ENCODE results near the gene ABCA7. TPM values are rescaled to one million over a fixed set of nuclear protein-coding genes. Genes with fewer than 3 reads are reported as not detected.

ABCA7 gene
- total and polyA plus RNA-seq, 4 experiments from 2014 or later = 10.7 to 319 (median 162) TPM

GRCh38 chr19:1086613-1087012 lies 46.7 kb downstream of the ABCA7 start:
- Histone ChIP-seq H3K27ac (ENCODE audit: low read depth, low read length) (peak overlapping the region; percentile 74), H3K36me3 (ENCODE audit: insufficient read depth, low read length) (peaks cover 56% of the 10 kb centered on the region), H3K4me1 (ENCODE audit: insufficient read depth, low read length) (peaks cover 74% of the 10 kb centered on the region), H3K9me3 (ENCODE audit: control insufficient read depth in 1 of 2, low read length in 2 of 2) (no peaks in the 10 kb centered on the region), H3K27me3 (ENCODE audit: insufficient read depth, low read length) (no peaks in the 10 kb centered on the region), H3K4me3 (ENCODE audit: low read length in 2 of 2) (no peak overlapping the region)
- Mint-ChIP-seq H3K36me3 (peaks cover 28 to 50% of the 10 kb centered on the region in 2 donors), H3K9me3 (peaks cover 0 to 7% (median 0%) of the 10 kb centered on the region in 8 donors), H3K27me3 (no peaks in the 10 kb centered on the region), H3K4me1 (peaks cover 18 to 68% (median 35%) of the 10 kb centered on the region in 4 donors), H3K27ac (peak overlapping the region in 5 of 7 donors; percentile 22 to 87 (median 80)), H3K4me3 (peak overlapping the region in 1 of 8 donors; percentile 22)
- ChIA-PET POLR2A (ENCODE audit: partially characterized antibody) (interaction anchor here (0.7 to 57.1 kb wide), 10 partner anchors 1 to 182 kb away, joined by 3 to 3893 read pairs (median 6); partner anchors contain the start of genes ABCA7, ARHGAP45, CIRBP and CNN2), CTCF (ENCODE audit: partially characterized antibody) (interaction anchor here (1.3 to 17.9 kb wide), 5 partner anchors 11 to 106 kb away, joined by 3 to 219 read pairs (median 23); partner anchors contain the start of gene ARHGAP45)
- intact Hi-C loops (cut with micrococcal nuclease) = no loop called here
- no peak for DNase-seq

GRCh38 chr19:1087813-1088415 lies 48.0 kb downstream of the ABCA7 start:
- ChIA-PET POLR2A (ENCODE audit: partially characterized antibody) (interaction anchor here (0.7 to 57.1 kb wide), 19 partner anchors 2 to 187 kb away, joined by 3 to 3893 read pairs (median 5); partner anchors contain the start of genes ABCA7, ARHGAP45, CIRBP and CNN2), CTCF (ENCODE audit: partially characterized antibody) (interaction anchor here (0.8 to 17.9 kb wide), 9 partner anchors 9 to 156 kb away, joined by 3 to 219 read pairs (median 5); partner anchors contain the start of gene ARHGAP45)
- Mint-ChIP-seq H3K36me3 (peaks cover 20 to 42% of the 10 kb centered on the region in 2 donors), H3K4me3 (peak overlapping the region in 5 of 8 donors; percentile 25 to 82 (median 69)), H3K9me3 (no peaks in the 10 kb centered on the region), H3K4me1 (peaks cover 14 to 67% (median 32%) of the 10 kb centered on the region in 4 donors), H3K27me3 (no peaks in the 10 kb centered on the region), H3K27ac (peak overlapping the region; percentile 72 to 97 (median 93))
- Histone ChIP-seq H3K4me3 (ENCODE audit: low read length in 2 of 2) (no peak overlapping the region), H3K27ac (ENCODE audit: low read depth, low read length) (peak overlapping the region; percentile 74), H3K27me3 (ENCODE audit: insufficient read depth, low read length) (no peaks in the 10 kb centered on the region), H3K4me1 (ENCODE audit: insufficient read depth, low read length) (peaks cover 64% of the 10 kb centered on the region), H3K36me3 (ENCODE audit: insufficient read depth, low read length) (peaks cover 46% of the 10 kb centered on the region), H3K9me3 (ENCODE audit: control insufficient read depth in 1 of 2, low read length in 2 of 2) (no peaks in the 10 kb centered on the region)
- intact Hi-C loops (cut with micrococcal nuclease) = loop anchor here (1.0 kb wide), 3 partner anchors 11 to 31 kb away; no protein-coding TSS in a partner anchor
- peak; percentile 59 to 78 (median 65) for DNase-seq

- peaks cover 63% of the 10 kb centered on the region for H3K4me1 ChIP-seq (ENCODE audit: insufficient read depth, low read length)
- H3K9me3 ChIP-seq (ENCODE audit: control insufficient read depth in 1 of 2, low read length in 2 of 2) = no peaks in the 10 kb centered on the region
- DNase-seq = no peak
- ChIA-PET CTCF (ENCODE audit: partially characterized antibody) (interaction anchor here (0.8 to 17.9 kb wide), 9 partner anchors 9 to 156 kb away, joined by 3 to 219 read pairs (median 5); partner anchors contain the start of gene ARHGAP45), POLR2A (ENCODE audit: partially characterized antibody) (interaction anchor here (0.5 to 57.1 kb wide), 21 partner anchors 3 to 195 kb away, joined by 3 to 3893 read pairs (median 5); partner anchors contain the start of genes ABCA7, ARHGAP45, CIRBP and CNN2)
- intact Hi-C loops (cut with micrococcal nuclease) = loop anchor here (1.0 kb wide), 3 partner anchors 11 to 31 kb away; no protein-coding TSS in a partner anchor
- peaks cover 40% of the 10 kb centered on the region for H3K36me3 ChIP-seq (ENCODE audit: insufficient read depth, low read length)
- H3K27ac Mint-ChIP-seq = peak overlapping the region in 6 of 7 donors; percentile 27 to 95 (median 88)
- no peaks in the 10 kb centered on the region for H3K27me3 Mint-ChIP-seq
- H3K9me3 Mint-ChIP-seq = no peaks in the 10 kb centered on the region
- H3K36me3 Mint-ChIP-seq = peaks cover 20 to 39% of the 10 kb centered on the region in 2 donors
- peaks cover 15 to 68% (median 34%) of the 10 kb centered on the region in 4 donors for H3K4me1 Mint-ChIP-seq
- no peak overlapping the region for H3K4me3 ChIP-seq (ENCODE audit: low read length in 2 of 2)
- H3K27me3 ChIP-seq (ENCODE audit: insufficient read depth, low read length) = no peaks in the 10 kb centered on the region
- H3K27ac ChIP-seq (ENCODE audit: low read depth, low read length) = peak overlapping the region; percentile 74
- peak overlapping the region in 3 of 8 donors; percentile 5 to 82 (median 54) for H3K4me3 Mint-ChIP-seq
These were observed 48.6 kb downstream of the ABCA7 start for GRCh38 chr19:1088416-1089010.

GRCh38 chr19:1089126-1089771 lies 49.3 kb downstream of the ABCA7 start:
- Mint-ChIP-seq H3K9me3 (no peaks in the 10 kb centered on the region), H3K36me3 (peaks cover 17 to 32% of the 10 kb centered on the region in 2 donors), H3K27ac (peak overlapping the region in 3 of 7 donors; percentile 22 to 87 (median 48)), H3K4me3 (no peak overlapping the region), H3K4me1 (peaks cover 16 to 68% (median 39%) of the 10 kb centered on the region in 4 donors), H3K27me3 (no peaks in the 10 kb centered on the region)
- ChIA-PET POLR2A (ENCODE audit: partially characterized antibody) (interaction anchor here (0.5 to 57.1 kb wide), 17 partner anchors 3 to 196 kb away, joined by 3 to 3893 read pairs (median 6); partner anchors contain the start of genes ABCA7, ARHGAP45, CIRBP and CNN2), CTCF (ENCODE audit: partially characterized antibody) (interaction anchor here (0.7 to 17.9 kb wide), 5 partner anchors 10 to 155 kb away, joined by 3 to 219 read pairs (median 3); partner anchors contain the start of genes ARHGAP45 and WDR18)
- Histone ChIP-seq H3K4me3 (ENCODE audit: low read length in 2 of 2) (no peak overlapping the region), H3K27me3 (ENCODE audit: insufficient read depth, low read length) (no peaks in the 10 kb centered on the region), H3K27ac (ENCODE audit: low read depth, low read length) (peak overlapping the region; percentile 74), H3K36me3 (ENCODE audit: insufficient read depth, low read length) (peaks cover 33% of the 10 kb centered on the region), H3K4me1 (ENCODE audit: insufficient read depth, low read length) (peaks cover 63% of the 10 kb centered on the region), H3K9me3 (ENCODE audit: control insufficient read depth in 1 of 2, low read length in 2 of 2) (no peaks in the 10 kb centered on the region)
- intact Hi-C loops (cut with micrococcal nuclease) = no loop called here
- no peak for DNase-seq

- intact Hi-C loops (cut with micrococcal nuclease) = loop anchor here (10.0 kb wide), 1 partner anchor 165 kb away; the partner anchor contains the start of gene ARID3A
- ChIA-PET POLR2A (ENCODE audit: partially characterized antibody) (interaction anchor here (0.6 to 57.1 kb wide), 10 partner anchors 4 to 179 kb away, joined by 3 to 3893 read pairs (median 12); partner anchors contain the start of genes ABCA7, ARHGAP45, CIRBP and CNN2), CTCF (ENCODE audit: partially characterized antibody) (interaction anchor here (0.7 to 17.9 kb wide), 3 partner anchors 10 to 105 kb away, joined by 3 to 219 read pairs (median 3); partner anchors contain the start of genes ARHGAP45 and WDR18)
- no peaks in the 10 kb centered on the region for H3K9me3 ChIP-seq (ENCODE audit: control insufficient read depth in 1 of 2, low read length in 2 of 2)
- no peak overlapping the region for H3K4me3 ChIP-seq (ENCODE audit: low read length in 2 of 2)
- peaks cover 12 to 29% of the 10 kb centered on the region in 2 donors for H3K36me3 Mint-ChIP-seq
- H3K9me3 Mint-ChIP-seq = no peaks in the 10 kb centered on the region
- H3K27ac Mint-ChIP-seq = peak overlapping the region in 1 of 7 donors; percentile 87
- no peaks in the 10 kb centered on the region for H3K27me3 Mint-ChIP-seq
- H3K27me3 ChIP-seq (ENCODE audit: insufficient read depth, low read length) = no peaks in the 10 kb centered on the region
- H3K4me1 ChIP-seq (ENCODE audit: insufficient read depth, low read length) = peaks cover 59% of the 10 kb centered on the region
- no peak overlapping the region for H3K4me3 Mint-ChIP-seq
- no peak for DNase-seq
- H3K4me1 Mint-ChIP-seq = peaks cover 18 to 69% (median 41%) of the 10 kb centered on the region in 4 donors
- no peak overlapping the region for H3K27ac ChIP-seq (ENCODE audit: low read depth, low read length)
- H3K36me3 ChIP-seq (ENCODE audit: insufficient read depth, low read length) = peaks cover 27% of the 10 kb centered on the region
These were observed 50.0 kb downstream of the ABCA7 start for GRCh38 chr19:1089891-1090290.

GRCh38 chr19:1090731-1091543 lies 51.0 kb downstream of the ABCA7 start:
- intact Hi-C loops (cut with micrococcal nuclease) = loop anchor here (10.0 kb wide), 1 partner anchor 166 kb away; the partner anchor contains the start of gene ARID3A
- no peaks in the 10 kb centered on the region for H3K9me3 Mint-ChIP-seq
- no peak overlapping the region for H3K4me3 ChIP-seq (ENCODE audit: low read length in 2 of 2)
- no peak for DNase-seq
- H3K27me3 Mint-ChIP-seq = no peaks in the 10 kb centered on the region
- H3K27me3 ChIP-seq (ENCODE audit: insufficient read depth, low read length) = no peaks in the 10 kb centered on the region
- H3K4me3 Mint-ChIP-seq = peak overlapping the region in 1 of 8 donors; percentile 39
- H3K4me1 ChIP-seq (ENCODE audit: insufficient read depth, low read length) = peaks cover 59% of the 10 kb centered on the region
- H3K36me3 ChIP-seq (ENCODE audit: insufficient read depth, low read length) = peaks cover 18% of the 10 kb centered on the region
- no peak overlapping the region for H3K27ac ChIP-seq (ENCODE audit: low read depth, low read length)
- peak overlapping the region in 4 of 7 donors; percentile 36 to 87 (median 58) for H3K27ac Mint-ChIP-seq
- H3K9me3 ChIP-seq (ENCODE audit: control insufficient read depth in 1 of 2, low read length in 2 of 2) = no peaks in the 10 kb centered on the region
- CTCF ChIA-PET (ENCODE audit: partially characterized antibody) = interaction anchor here (17.9 kb wide), 1 partner anchor 25 kb away, joined by 219 read pairs; the partner anchor contains the start of gene ARHGAP45
- POLR2A ChIA-PET (ENCODE audit: partially characterized antibody) = interaction anchor here (0.9 to 57.1 kb wide), 8 partner anchors 5 to 178 kb away, joined by 4 to 3893 read pairs (median 12); partner anchors contain the start of genes ABCA7, ARHGAP45, CIRBP and CNN2
- H3K4me1 Mint-ChIP-seq = peaks cover 21 to 68% (median 42%) of the 10 kb centered on the region in 4 donors
- peaks cover 4 to 26% of the 10 kb centered on the region in 2 donors for H3K36me3 Mint-ChIP-seq

Data from CD4-positive, alpha-beta memory T cell (primary cell).